PFSK-1 (cell line): ENCODE data around the gene TBC1D24.

ENCODE experiments used
- FOXP2 ChIP-seq: optimal IDR thresholded peaks from 2 replicates; pipeline ENCODE3; 2011; ENCODE audit warnings: borderline replicate concordance, control low read depth, inconsistent platforms; ENCODE audit not compliant: insufficient read depth; ENCODE audit errors: extremely low read length, extremely low read depth
- POLR2AphosphoS5 ChIP-seq: IDR thresholded peaks from 2 replicates; pipeline ENCODE4 v1.6.1; 2012; ENCODE audit warnings: low read depth, mild to moderate bottlenecking, control low read depth, low read length, moderate library complexity
- SIN3A ChIP-seq: IDR thresholded peaks from 2 replicates; pipeline ENCODE4 v1.6.1; 2012; ENCODE audit warnings: mild to moderate bottlenecking, low read length, moderate library complexity, borderline replicate concordance; ENCODE audit not compliant: insufficient read depth
- TAF1 ChIP-seq: IDR thresholded peaks from 2 replicates; pipeline ENCODE4 v1.6.1; 2012; ENCODE audit warnings: low read length, control low read depth, borderline replicate concordance; ENCODE audit not compliant: insufficient read depth
- TF ChIP-seq, protein P1 (sequence below), 2 experiments: IDR thresholded peaks; 2 replicates each; pipeline versions ENCODE4 v1.6.1 to v1.8.0; 2011 to 2012; ENCODE audit warnings: low read depth in 2 of 2, low read length in 2 of 2, control low read depth in 1 of 2, inconsistent platforms in 1 of 2, mild to moderate bottlenecking in 1 of 2, moderate library complexity in 1 of 2; ENCODE audit not compliant: insufficient read depth in 1 of 2

Gene TBC1D24

DNA sequence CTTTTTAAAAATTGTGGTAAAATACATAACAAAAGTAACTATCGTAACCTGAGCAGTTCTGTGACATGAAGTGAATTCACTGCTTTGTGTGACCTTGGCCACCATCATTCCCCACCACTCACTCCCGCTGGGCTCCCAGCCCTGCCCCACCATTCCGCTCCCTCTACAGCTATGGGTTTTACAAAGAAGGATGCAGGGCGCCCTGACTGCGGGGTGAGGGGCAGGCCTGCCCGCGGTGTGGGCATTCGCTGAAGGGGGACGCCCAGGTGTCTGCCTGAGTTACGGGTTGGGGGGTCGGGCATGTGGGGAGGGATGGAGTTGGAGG is 56.4 kb downstream of the TBC1D24 start, which contains the start of gene CEMP1:
TSS of gene CEMP1 (minus strand) at position 38 of the 325 bp plus-strand sequence. CDS start 335 bp downstream, outside the sequence.
- TF ChIP-seq TAF1, result no peak
- TF ChIP-seq SIN3A, result no peak
- TF ChIP-seq, protein P1, sequence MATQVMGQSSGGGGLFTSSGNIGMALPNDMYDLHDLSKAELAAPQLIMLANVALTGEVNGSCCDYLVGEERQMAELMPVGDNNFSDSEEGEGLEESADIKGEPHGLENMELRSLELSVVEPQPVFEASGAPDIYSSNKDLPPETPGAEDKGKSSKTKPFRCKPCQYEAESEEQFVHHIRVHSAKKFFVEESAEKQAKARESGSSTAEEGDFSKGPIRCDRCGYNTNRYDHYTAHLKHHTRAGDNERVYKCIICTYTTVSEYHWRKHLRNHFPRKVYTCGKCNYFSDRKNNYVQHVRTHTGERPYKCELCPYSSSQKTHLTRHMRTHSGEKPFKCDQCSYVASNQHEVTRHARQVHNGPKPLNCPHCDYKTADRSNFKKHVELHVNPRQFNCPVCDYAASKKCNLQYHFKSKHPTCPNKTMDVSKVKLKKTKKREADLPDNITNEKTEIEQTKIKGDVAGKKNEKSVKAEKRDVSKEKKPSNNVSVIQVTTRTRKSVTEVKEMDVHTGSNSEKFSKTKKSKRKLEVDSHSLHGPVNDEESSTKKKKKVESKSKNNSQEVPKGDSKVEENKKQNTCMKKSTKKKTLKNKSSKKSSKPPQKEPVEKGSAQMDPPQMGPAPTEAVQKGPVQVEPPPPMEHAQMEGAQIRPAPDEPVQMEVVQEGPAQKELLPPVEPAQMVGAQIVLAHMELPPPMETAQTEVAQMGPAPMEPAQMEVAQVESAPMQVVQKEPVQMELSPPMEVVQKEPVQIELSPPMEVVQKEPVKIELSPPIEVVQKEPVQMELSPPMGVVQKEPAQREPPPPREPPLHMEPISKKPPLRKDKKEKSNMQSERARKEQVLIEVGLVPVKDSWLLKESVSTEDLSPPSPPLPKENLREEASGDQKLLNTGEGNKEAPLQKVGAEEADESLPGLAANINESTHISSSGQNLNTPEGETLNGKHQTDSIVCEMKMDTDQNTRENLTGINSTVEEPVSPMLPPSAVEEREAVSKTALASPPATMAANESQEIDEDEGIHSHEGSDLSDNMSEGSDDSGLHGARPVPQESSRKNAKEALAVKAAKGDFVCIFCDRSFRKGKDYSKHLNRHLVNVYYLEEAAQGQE (IDR thresholded peaks at IDR 0.05; ENCODE audit: insufficient read depth in 1 of 2, low read depth in 2 of 2, low read length in 2 of 2), result no peak
- no peak for TF ChIP-seq POLR2AphosphoS5
- TF ChIP-seq FOXP2, result no peak

DNA sequence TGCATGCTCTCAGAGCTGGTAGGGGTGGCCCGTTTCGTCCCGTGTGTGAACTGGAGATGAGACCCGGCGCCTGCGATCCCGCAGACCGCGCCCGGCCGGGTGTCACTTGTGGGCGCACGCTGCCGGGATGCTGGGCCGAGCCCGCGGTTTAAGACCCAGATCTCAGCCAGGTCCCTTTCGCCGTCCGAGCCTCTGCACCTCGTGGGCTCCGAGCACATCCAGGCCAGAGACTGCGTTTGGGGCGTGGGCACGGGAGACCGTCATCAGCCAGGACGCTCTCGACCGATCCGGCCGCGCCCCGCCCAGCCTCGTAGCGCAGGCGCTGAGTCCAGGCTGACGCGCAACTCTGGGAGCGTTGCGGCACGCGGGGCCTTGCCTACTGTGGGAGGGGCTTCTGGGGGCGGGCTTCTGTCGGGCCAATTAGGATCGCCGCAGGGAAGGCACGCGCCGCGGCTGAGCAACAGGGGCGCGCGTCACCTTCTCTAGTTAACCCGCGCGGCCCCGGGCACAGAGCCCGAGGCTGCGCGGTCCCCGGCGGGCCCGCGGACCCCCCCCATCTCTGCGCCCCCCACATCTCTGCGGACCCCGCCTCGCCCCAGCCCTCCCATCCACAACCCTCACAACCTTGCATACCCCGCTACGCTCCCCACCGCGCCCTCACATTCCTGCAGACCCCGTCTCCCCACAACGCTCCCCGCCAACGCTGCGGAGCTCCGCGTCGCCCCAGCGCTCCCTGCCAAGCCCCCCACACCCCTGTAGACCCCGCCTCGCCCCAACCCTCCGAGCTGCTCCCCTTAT is 57.0 kb downstream of the TBC1D24 start:
- TF ChIP-seq TAF1 (no peak), FOXP2 (peak; percentile 78), POLR2AphosphoS5 (peak; percentile 84)

DNA sequence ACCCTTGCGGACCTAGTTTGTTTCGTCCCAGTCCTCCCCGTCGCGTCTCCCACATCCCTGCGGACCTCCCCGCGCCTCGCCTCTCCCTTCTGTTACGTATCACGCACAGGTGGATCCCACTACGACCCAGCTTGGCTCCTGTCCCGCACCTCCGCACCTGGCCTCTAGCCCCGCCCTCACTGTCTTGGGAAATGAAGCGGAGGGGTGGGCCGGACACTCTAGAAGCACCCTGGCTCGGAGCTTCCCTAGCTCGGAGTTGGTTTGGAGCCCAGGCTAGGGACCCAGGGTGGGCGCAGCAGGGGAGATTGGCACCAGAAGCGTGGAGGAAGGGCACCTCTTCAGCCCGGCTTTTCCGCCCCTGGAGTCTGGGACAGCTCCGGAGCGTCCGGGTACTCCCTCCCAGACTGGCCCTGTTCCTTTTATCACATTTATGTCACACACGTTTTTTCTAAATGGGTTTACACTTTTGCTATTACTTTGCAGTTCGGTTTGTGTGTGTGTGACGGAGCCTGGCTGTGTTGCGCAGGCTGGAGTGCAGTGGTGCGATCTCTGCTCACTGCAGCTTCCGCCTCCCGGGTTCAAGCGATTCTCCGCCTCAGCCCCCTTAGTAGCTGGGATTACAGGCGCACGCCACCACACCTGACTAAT is 57.7 kb downstream of the TBC1D24 start:
- TF ChIP-seq, protein P1 (IDR thresholded peaks at IDR 0.05; ENCODE audit: insufficient read depth in 1 of 2, low read depth in 2 of 2, low read length in 2 of 2), result no peak
- TF ChIP-seq TAF1, result no peak
- no peak for TF ChIP-seq POLR2AphosphoS5
- no peak for TF ChIP-seq FOXP2
- TF ChIP-seq SIN3A, result no peak

DNA sequence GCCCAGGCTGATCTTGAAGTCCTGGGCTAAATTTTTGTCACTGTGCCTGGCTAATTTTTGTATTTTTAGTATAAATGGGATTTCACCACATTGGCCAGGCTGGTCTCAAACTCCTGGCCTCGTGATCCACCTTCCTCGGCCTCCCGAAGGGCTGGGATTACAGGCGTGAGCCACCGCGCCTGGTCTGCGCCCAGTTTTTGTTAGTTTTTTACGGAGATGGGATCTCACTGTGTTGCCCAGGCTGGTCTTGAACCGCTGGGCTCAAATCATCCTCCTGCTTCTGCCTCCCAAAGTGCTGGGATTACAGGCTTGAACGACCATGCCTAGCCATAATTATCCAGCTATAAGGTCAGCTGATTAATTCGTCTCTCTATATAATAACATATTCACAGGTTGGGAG is 59.0 kb downstream of the TBC1D24 start:
- TF ChIP-seq FOXP2 (no peak), POLR2AphosphoS5 (no peak), TAF1 (no peak), SIN3A (no peak)
- TF ChIP-seq, protein P1 (IDR thresholded peaks at IDR 0.05; ENCODE audit: insufficient read depth in 1 of 2, low read depth in 2 of 2, low read length in 2 of 2), result no peak

DNA sequence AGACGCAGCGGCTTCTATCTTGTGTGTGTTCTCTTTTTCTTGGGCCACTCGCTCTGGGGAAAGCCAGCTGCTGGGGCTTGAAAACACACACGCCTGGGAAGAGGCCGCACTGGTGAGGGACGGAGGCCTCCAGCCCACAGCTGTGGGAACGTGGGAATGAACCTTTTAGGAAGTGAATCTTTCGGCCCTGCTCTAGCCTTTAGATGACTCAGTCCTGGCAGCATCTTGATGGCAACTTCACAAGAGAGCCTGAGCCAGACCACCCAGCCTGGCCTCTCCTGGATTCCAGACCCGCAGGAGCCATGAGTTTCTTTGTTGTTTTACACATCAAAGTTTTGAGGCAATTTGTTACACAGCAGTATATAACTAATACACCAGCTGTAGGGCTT is 60.7 kb downstream of the TBC1D24 start:
- TF ChIP-seq SIN3A (no peak), POLR2AphosphoS5 (no peak), FOXP2 (no peak), TAF1 (no peak)
- TF ChIP-seq, protein P1 (IDR thresholded peaks at IDR 0.05; ENCODE audit: insufficient read depth in 1 of 2, low read depth in 2 of 2, low read length in 2 of 2), result no peak
